ENCODE measurements around the gene MTA3.

DNA sequence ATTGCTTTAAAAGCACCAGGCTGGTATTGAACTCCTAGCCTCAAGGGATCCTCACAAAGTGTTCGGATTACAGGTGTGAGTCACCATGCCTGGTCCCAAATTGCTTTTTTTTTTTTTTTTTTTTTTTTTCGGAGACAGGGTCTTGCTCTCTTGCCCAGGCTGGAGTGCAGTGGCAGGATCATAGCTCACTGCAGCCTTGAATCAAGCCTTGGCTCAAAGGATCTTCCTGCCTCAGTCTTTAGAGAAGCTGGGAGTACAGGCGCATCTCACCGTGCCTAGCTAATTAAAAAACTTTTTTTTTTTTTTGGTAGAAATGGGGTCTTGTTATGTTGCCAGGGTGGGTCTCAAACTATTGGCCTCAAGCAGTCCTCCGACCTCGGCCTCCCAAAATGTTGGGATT lies 12.8 kb downstream of the MTA3 start:
- TF ChIP-seq, protein P1, sequence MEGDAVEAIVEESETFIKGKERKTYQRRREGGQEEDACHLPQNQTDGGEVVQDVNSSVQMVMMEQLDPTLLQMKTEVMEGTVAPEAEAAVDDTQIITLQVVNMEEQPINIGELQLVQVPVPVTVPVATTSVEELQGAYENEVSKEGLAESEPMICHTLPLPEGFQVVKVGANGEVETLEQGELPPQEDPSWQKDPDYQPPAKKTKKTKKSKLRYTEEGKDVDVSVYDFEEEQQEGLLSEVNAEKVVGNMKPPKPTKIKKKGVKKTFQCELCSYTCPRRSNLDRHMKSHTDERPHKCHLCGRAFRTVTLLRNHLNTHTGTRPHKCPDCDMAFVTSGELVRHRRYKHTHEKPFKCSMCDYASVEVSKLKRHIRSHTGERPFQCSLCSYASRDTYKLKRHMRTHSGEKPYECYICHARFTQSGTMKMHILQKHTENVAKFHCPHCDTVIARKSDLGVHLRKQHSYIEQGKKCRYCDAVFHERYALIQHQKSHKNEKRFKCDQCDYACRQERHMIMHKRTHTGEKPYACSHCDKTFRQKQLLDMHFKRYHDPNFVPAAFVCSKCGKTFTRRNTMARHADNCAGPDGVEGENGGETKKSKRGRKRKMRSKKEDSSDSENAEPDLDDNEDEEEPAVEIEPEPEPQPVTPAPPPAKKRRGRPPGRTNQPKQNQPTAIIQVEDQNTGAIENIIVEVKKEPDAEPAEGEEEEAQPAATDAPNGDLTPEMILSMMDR (IDR thresholded peaks at IDR 0.05; ENCODE audit: low read depth, low read length) = no peak
- TF ChIP-seq EZH2phosphoT487 (IDR thresholded peaks at IDR 0.05; ENCODE audit: low read depth) = no peak
